ENCODE measurements around the gene PDE4B.

DNA sequence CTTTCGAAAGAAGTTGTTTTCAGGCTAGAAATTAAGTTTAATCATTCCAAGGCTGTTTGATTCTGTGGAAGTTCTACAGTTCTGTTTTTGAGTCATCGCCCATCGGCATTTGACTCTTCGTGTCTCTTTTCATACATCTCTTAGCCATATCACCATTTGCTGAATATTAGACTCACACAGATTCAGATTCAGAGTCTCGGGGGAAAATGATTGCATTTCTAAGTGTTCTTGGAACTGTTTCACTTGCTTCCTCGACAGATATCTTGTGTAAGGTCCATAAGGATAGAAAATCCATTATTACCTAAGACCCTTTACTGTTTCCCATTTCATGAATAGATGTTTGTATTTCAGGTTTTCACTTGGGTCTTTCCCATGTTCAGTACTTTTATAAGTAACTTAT lies 504.3 kb downstream of the PDE4B start:
- TF ChIP-seq, protein P1, sequence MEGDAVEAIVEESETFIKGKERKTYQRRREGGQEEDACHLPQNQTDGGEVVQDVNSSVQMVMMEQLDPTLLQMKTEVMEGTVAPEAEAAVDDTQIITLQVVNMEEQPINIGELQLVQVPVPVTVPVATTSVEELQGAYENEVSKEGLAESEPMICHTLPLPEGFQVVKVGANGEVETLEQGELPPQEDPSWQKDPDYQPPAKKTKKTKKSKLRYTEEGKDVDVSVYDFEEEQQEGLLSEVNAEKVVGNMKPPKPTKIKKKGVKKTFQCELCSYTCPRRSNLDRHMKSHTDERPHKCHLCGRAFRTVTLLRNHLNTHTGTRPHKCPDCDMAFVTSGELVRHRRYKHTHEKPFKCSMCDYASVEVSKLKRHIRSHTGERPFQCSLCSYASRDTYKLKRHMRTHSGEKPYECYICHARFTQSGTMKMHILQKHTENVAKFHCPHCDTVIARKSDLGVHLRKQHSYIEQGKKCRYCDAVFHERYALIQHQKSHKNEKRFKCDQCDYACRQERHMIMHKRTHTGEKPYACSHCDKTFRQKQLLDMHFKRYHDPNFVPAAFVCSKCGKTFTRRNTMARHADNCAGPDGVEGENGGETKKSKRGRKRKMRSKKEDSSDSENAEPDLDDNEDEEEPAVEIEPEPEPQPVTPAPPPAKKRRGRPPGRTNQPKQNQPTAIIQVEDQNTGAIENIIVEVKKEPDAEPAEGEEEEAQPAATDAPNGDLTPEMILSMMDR (IDR thresholded peaks at IDR 0.05) = no peak
- TF ChIP-seq POLR2A (IDR thresholded peaks at IDR 0.05) (no peak), EP300 (IDR thresholded peaks at IDR 0.05) (no peak)
